Psoas muscle (tissue), 8 donors: ENCODE results near the gene ANXA11. TPM values are rescaled to one million over a fixed set of nuclear protein-coding genes. Genes with fewer than 3 reads are reported as not detected.
"Not testable (repeated sequence)": the region's sequence is repeated elsewhere in the genome, so short reads cannot be mapped to it uniquely, and the experiment has no call there.

ENCODE experiments used
- ATAC-seq, 4 donors: fragments of 200-7000 bp; cut with Tn5 transposase; one replicate each; pipeline ENCODE4 v1.9.1; 2020; ENCODE audit warnings: moderate library complexity in 3 of 4, mild to moderate bottlenecking in 2 of 4
- DNase-seq, 2 donors: peaks; one replicate each; pipeline ENCODE4 v3.0.0-alpha.2; 2020
- H3K27ac ChIP-seq: fragments of 200-600 bp; one replicate; pipeline ENCODE4 v1.8.0; 2022
- H3K27me3 ChIP-seq, 3 donors: fragments of 200-600 bp in 1 of 3; one replicate each; pipeline versions ENCODE4 v1.6.1 to v1.8.0; 2013 to 2022; ENCODE audit warnings: low read length in 2 of 3, mild to moderate bottlenecking in 2 of 3, moderate library complexity in 1 of 3; ENCODE audit not compliant: insufficient read depth in 3 of 3
- H3K36me3 ChIP-seq, 2 donors: fragments of 200-600 bp in 1 of 2; one replicate each; pipeline versions ENCODE4 v1.6.1 to v1.8.0; 2013 to 2022; ENCODE audit warnings: low read depth in 1 of 2, mild to moderate bottlenecking in 1 of 2, moderate library complexity in 1 of 2; ENCODE audit not compliant: insufficient read depth in 1 of 2
- H3K4me1 ChIP-seq: fragments of 200-600 bp; one replicate; pipeline ENCODE4 v1.8.0; 2022
- H3K4me3 ChIP-seq: fragments of 200-600 bp; one replicate; pipeline ENCODE4 v1.8.0; 2022; ENCODE audit warnings: mild to moderate bottlenecking
- H3K9me3 ChIP-seq: fragments of 200-600 bp; one replicate; pipeline ENCODE4 v1.8.0; 2022
- CTCF ChIP-seq: fragments of 200-600 bp; IDR thresholded peaks from one replicate; pipeline ENCODE4 v1.8.0; 2022; ENCODE audit warnings: antibody characterized with exemption
- WGBS, 3 donors: extraction: QIAGEN DNeasy Blood & Tissue Kit; methylation state at CpG; one replicate each; pipeline versions ENCODE4 v1.1.6 to v1.1.7; 2013; 5-methylcytosine and 5-hydroxymethylcytosine counted together
- intact Hi-C, 2 donors: fragments of 100-400 bp; cut with DNase I; formaldehyde crosslinking; loops; one replicate each; pipeline versions ENCODE4 v1.11.0 to v1.14.2; 2022
- polyA plus RNA-seq, 3 donors: library from polyadenylated mRNA; stranded (reverse); fragments of 200-250 nt; gene quantifications; one replicate each; pipeline ENCODE4 v1.2.3, GENCODE V29; 2013
- total RNA-seq, 4 donors: library from RNA; stranded (reverse); fragmentation: NEBNext Ultra II Directional in 2 of 4; extraction: Animal tissue kit (Norgen Biotek cat#: 25700) in 2 of 4; gene quantifications; one replicate each; pipeline versions ENCODE4 v1.2.1 to v1.2.4, GENCODE V29; 2021 to 2023
- donor health status: healthy with polysubstance abuse.
- donor health status: DM: no; HTN: no; CAD: no; lungs with moderate emphysema.
- donor health status: Bipolar disorder and iron deficiency.
- donor health status: healthy.
- donor health status: DM: yes; HTN: yes; CAD: no.
- donor health status: DM: no; HTN: no; CAD: no.
- donor health status: DM: no; HTN: no; CAD: no.
- donor health status: DM: yes; HTN: yes; CAD: no.

Gene ANXA11
- total and polyA plus RNA-seq, 7 donors: 112 to 389 (median 164) TPM

GRCh38 chr10:80149123-80149522, 56.2 kb downstream of the ANXA11 start:
- Histone ChIP-seq H3K36me3 (peaks cover 6 to 54% of the 10 kb centered on the region in 2 donors), H3K9me3 (peaks cover 10% of the 10 kb centered on the region), H3K4me1 (peaks cover 13% of the 10 kb centered on the region), H3K27ac (peak overlapping the region; percentile 41), H3K27me3 (no peaks in the 10 kb centered on the region), H3K4me3 (no peak overlapping the region)
- no peak for ATAC-seq
- 94 to 98% (median 97%) methylated on average over 2 of the region's 2 CpGs for WGBS, 3 donors
- no peak for DNase-seq
- intact Hi-C loops: no loop called here
- TF ChIP-seq CTCF: no peak

GRCh38 chr10:80148166-80148805, 57.1 kb downstream of the ANXA11 start:
- ATAC-seq: no peak
- peaks cover 18% of the 10 kb centered on the region for H3K4me1 ChIP-seq
- DNase-seq: no peak
- H3K4me3 ChIP-seq: no peak overlapping the region
- no peak for TF ChIP-seq CTCF
- H3K27me3 ChIP-seq: no peaks in the 10 kb centered on the region
- WGBS, 3 donors: 53 to 91% (median 61%) methylated on average over 5 of the region's 5 CpGs
- peaks cover 10% of the 10 kb centered on the region for H3K9me3 ChIP-seq
- peak overlapping the region; percentile 46 for H3K27ac ChIP-seq
- intact Hi-C loops: no loop called here
- H3K36me3 ChIP-seq: peaks cover 5 to 45% of the 10 kb centered on the region in 2 donors

GRCh38 chr10:80146918-80147317, 58.4 kb downstream of the ANXA11 start:
- TF ChIP-seq CTCF: no peak
- Histone ChIP-seq H3K4me1 (peaks cover 15% of the 10 kb centered on the region), H3K9me3 (peaks cover 10% of the 10 kb centered on the region), H3K36me3 (peaks cover 4 to 32% of the 10 kb centered on the region in 2 donors), H3K4me3 (no peak overlapping the region), H3K27me3 (no peaks in the 10 kb centered on the region), H3K27ac (no peak overlapping the region)
- intact Hi-C loops: no loop called here
- ATAC-seq: no peak
- no peak for DNase-seq
- 80 to 86% (median 81%) methylated on average over 3 of the region's 3 CpGs for WGBS, 3 donors

- H3K4me3 ChIP-seq, H3K9me3 ChIP-seq, H3K27me3 ChIP-seq, H3K27ac ChIP-seq: not testable (repeated sequence)
- DNase-seq: peak in 1 of 2 donors; percentile 55
- intact Hi-C loops: loop anchor here (2.0 kb wide), 1 partner anchor 75 kb away; no protein-coding TSS in a partner anchor
- ATAC-seq: peak in 3 of 4 donors; percentile 29 to 34 (median 30)
- H3K4me1 ChIP-seq: peaks cover 15% of the 10 kb centered on the region
- 46 to 64% (median 51%) methylated on average over 11 of the region's 11 CpGs for WGBS, 3 donors
- H3K36me3 ChIP-seq: peaks cover 2 to 20% of the 10 kb centered on the region in 2 donors
Measured at GRCh38 chr10:80145406-80146308, 59.7 kb downstream of the ANXA11 start.

- Histone ChIP-seq H3K4me3 (no peak overlapping the region), H3K9me3 (peaks cover 2% of the 10 kb centered on the region), H3K27ac (no peak overlapping the region), H3K27me3 (no peaks in the 10 kb centered on the region), H3K36me3 (peaks cover 0 to 10% of the 10 kb centered on the region in 2 donors), H3K4me1 (peaks cover 15% of the 10 kb centered on the region)
- TF ChIP-seq CTCF: no peak
- DNase-seq (no peak), ATAC-seq (peak; percentile 18 to 25 (median 21))
- intact Hi-C loops: loop anchor here (2.0 kb wide), 1 partner anchor 76 kb away; no protein-coding TSS in a partner anchor
- WGBS, 3 donors: 21 to 41% (median 32%) methylated on average over 9 to 12 of the region's 12 CpGs
Measured at GRCh38 chr10:80144696-80145131, 60.6 kb downstream of the ANXA11 start.
